Measurements from ENCODE around the gene OLA1. TPM values are rescaled to one million over a fixed set of nuclear protein-coding genes. Genes with fewer than 3 reads are reported as not detected.

Gene OLA1
- total RNA-seq, 1 experiment from 2014 or later: 124 TPM

- Mint-ChIP-seq H3K4me1 (ENCODE audit: low read depth, unreplicated experiment) (peaks cover 24% of the 10 kb centered on the region), H3K27ac (ENCODE audit: unreplicated experiment) (no peak overlapping the region), H3K27me3 (ENCODE audit: unreplicated experiment) (no peaks in the 10 kb centered on the region), H3K4me3 (ENCODE audit: low read depth, unreplicated experiment) (no peak overlapping the region), H3K9me3 (ENCODE audit: low read depth, unreplicated experiment) (peaks cover 4% of the 10 kb centered on the region), H3K36me3 (ENCODE audit: insufficient read depth, unreplicated experiment) (no peaks in the 10 kb centered on the region)
- intact Hi-C loops (cut with micrococcal nuclease; ENCODE audit: unreplicated experiment): no loop called here
- TF ChIP-seq, protein P1, sequence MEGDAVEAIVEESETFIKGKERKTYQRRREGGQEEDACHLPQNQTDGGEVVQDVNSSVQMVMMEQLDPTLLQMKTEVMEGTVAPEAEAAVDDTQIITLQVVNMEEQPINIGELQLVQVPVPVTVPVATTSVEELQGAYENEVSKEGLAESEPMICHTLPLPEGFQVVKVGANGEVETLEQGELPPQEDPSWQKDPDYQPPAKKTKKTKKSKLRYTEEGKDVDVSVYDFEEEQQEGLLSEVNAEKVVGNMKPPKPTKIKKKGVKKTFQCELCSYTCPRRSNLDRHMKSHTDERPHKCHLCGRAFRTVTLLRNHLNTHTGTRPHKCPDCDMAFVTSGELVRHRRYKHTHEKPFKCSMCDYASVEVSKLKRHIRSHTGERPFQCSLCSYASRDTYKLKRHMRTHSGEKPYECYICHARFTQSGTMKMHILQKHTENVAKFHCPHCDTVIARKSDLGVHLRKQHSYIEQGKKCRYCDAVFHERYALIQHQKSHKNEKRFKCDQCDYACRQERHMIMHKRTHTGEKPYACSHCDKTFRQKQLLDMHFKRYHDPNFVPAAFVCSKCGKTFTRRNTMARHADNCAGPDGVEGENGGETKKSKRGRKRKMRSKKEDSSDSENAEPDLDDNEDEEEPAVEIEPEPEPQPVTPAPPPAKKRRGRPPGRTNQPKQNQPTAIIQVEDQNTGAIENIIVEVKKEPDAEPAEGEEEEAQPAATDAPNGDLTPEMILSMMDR (IDR thresholded peaks at IDR 0.05; ENCODE audit: unreplicated experiment): no peak
- no peak for DNase-seq
- CTCF ChIA-PET: interaction anchor here (1.1 kb wide), 1 partner anchor 164 kb away, joined by 4 read pairs; no protein-coding TSS in a partner anchor
- no TSS peak for BruUV-seq (replicated peaks)
These were observed 70.9 kb downstream of the OLA1 start for GRCh38 chr2:174177316-174177890.

DNA sequence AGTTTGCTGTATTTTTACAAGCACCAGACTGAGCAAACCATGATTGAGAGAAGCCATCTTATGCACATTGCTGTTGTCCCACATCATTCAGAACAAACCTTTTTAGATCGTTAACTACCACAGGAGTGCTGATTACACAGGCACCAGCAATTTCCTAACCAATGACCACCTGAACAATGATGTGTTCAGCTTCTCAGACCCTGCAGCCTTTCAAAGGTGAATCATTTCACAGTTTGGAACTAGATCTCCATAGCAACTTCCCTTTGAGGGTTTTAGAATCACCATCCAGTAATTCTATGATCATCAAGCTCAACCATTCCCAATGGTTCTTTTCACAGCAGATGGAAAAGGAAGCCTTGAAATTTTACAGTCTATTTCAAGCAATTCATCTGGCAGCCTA, 71.4 kb downstream of the OLA1 start:
- DNase-seq: no peak
- H3K36me3 Mint-ChIP-seq (ENCODE audit: insufficient read depth, unreplicated experiment): no peaks in the 10 kb centered on the region
- TF ChIP-seq, protein P1 (IDR thresholded peaks at IDR 0.05; ENCODE audit: unreplicated experiment): no peak
- H3K4me1 Mint-ChIP-seq (ENCODE audit: low read depth, unreplicated experiment): peaks cover 24% of the 10 kb centered on the region
- BruUV-seq (replicated peaks): no TSS peak
- no peaks in the 10 kb centered on the region for H3K27me3 Mint-ChIP-seq (ENCODE audit: unreplicated experiment)
- H3K27ac Mint-ChIP-seq (ENCODE audit: unreplicated experiment): no peak overlapping the region
- CTCF ChIA-PET: interaction anchor here (1.1 kb wide), 1 partner anchor 164 kb away, joined by 4 read pairs; no protein-coding TSS in a partner anchor
- no peak overlapping the region for H3K4me3 Mint-ChIP-seq (ENCODE audit: low read depth, unreplicated experiment)
- intact Hi-C loops (cut with micrococcal nuclease; ENCODE audit: unreplicated experiment): no loop called here
- peaks cover 4% of the 10 kb centered on the region for H3K9me3 Mint-ChIP-seq (ENCODE audit: low read depth, unreplicated experiment)

DNA sequence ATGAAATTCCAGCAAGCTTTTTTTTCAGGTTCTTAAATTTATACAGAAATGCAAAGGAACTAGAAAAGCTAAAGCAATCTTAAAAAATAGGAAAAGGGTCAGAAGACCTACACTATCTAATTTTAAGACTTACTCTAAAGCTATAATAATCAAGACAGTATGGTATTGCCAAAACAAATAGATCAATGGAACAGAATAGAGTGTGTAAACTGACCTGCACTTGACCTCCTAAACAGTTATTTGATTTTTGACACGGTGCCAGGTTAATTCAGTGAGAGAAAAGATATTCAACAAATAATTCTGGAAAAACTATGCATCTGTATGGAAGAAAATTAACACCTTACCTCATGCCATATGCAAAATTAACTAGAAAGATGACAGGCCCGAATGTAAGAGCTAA, 73.6 kb downstream of the OLA1 start:
- intact Hi-C loops (cut with micrococcal nuclease; ENCODE audit: unreplicated experiment): no loop called here
- H3K4me3 Mint-ChIP-seq (ENCODE audit: low read depth, unreplicated experiment): no peak overlapping the region
- DNase-seq: no peak
- H3K4me1 Mint-ChIP-seq (ENCODE audit: low read depth, unreplicated experiment): peaks cover 11% of the 10 kb centered on the region
- CTCF ChIA-PET: interaction anchor here (0.6 kb wide), 1 partner anchor 155 kb away, joined by 4 read pairs; no protein-coding TSS in a partner anchor
- TF ChIP-seq, protein P1 (IDR thresholded peaks at IDR 0.05; ENCODE audit: unreplicated experiment): no peak
- H3K36me3 Mint-ChIP-seq (ENCODE audit: insufficient read depth, unreplicated experiment): no peaks in the 10 kb centered on the region
- H3K27ac Mint-ChIP-seq (ENCODE audit: unreplicated experiment): no peak overlapping the region
- H3K9me3 Mint-ChIP-seq (ENCODE audit: low read depth, unreplicated experiment): peaks cover 4% of the 10 kb centered on the region
- no TSS peak for BruUV-seq (replicated peaks)
- H3K27me3 Mint-ChIP-seq (ENCODE audit: unreplicated experiment): no peaks in the 10 kb centered on the region

DNA sequence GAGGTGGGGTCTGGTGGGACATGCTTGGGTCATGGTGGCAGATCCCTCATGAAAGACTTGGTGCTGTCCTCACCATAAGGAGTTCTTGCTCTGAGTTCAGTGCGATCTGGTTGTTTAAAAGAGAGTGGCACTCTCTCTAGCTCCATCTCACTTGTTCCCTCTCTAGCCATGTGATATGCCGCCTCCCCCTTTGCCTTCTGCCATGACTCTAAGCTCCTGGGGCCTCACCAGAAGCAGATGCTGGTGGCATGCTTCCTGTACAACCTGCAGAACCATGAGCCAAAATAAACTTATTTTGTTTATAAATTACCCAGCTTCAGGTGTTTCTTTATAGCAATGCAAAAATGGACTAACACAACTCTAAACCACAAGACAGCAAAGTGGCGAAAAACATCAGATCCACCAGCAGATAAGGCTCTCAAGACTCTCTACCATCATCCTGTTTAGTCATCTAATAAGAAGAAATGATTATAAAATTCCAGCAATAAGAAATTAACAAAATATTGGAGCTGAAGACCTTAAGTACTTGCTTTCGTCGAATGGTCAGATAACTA, 75.5 kb downstream of the OLA1 start:
- no peak overlapping the region for H3K27ac Mint-ChIP-seq (ENCODE audit: unreplicated experiment)
- no TSS peak for BruUV-seq (replicated peaks)
- H3K4me3 Mint-ChIP-seq (ENCODE audit: low read depth, unreplicated experiment): no peak overlapping the region
- TF ChIP-seq, protein P1 (IDR thresholded peaks at IDR 0.05; ENCODE audit: unreplicated experiment): no peak
- peaks cover 11% of the 10 kb centered on the region for H3K4me1 Mint-ChIP-seq (ENCODE audit: low read depth, unreplicated experiment)
- H3K9me3 Mint-ChIP-seq (ENCODE audit: low read depth, unreplicated experiment): peaks cover 8% of the 10 kb centered on the region
- DNase-seq: no peak
- peaks cover 10% of the 10 kb centered on the region for H3K36me3 Mint-ChIP-seq (ENCODE audit: insufficient read depth, unreplicated experiment)
- CTCF ChIA-PET: no interaction called here
- H3K27me3 Mint-ChIP-seq (ENCODE audit: unreplicated experiment): no peaks in the 10 kb centered on the region
- intact Hi-C loops (cut with micrococcal nuclease; ENCODE audit: unreplicated experiment): no loop called here

Measured in Calu3 (cell line).